Karpas-422 (cell line): ENCODE results near the gene ACE. TPM values are rescaled to one million over a fixed set of nuclear protein-coding genes. Genes with fewer than 3 reads are reported as not detected.
A peak's percentile ranks its signal among the peaks of the same experiment; 100 is the strongest.
"Not testable (repeated sequence)": the region's sequence is repeated elsewhere in the genome, so short reads cannot be mapped to it uniquely, and the experiment has no call there.

ENCODE experiments used
- DNase-seq: peaks from one replicate; pipeline ENCODE4 v3.0.0-alpha.2; 2015
- H2AFZ ChIP-seq: fragments of 200-600 bp; sonication (generic); 2 replicates; pipeline ENCODE4 v1.6.1; 2014; ENCODE audit warnings: antibody characterized with exemption, low read length, mixed read lengths
- H3K27ac ChIP-seq: fragments of 200-600 bp; sonication (generic); 2 replicates; pipeline ENCODE4 v1.5.1; 2014; ENCODE audit warnings: mild to moderate bottlenecking, low read length, moderate library complexity
- H3K27me3 ChIP-seq: fragments of 200-600 bp; sonication (generic); 2 replicates; pipeline ENCODE4 v1.6.1; 2014; ENCODE audit warnings: low read length, mixed read lengths
- H3K36me3 ChIP-seq: fragments of 200-600 bp; sonication (generic); 2 replicates; pipeline ENCODE4 v1.6.1; 2014; ENCODE audit warnings: low read length, mixed read lengths; ENCODE audit not compliant: insufficient read depth
- H3K4me1 ChIP-seq: fragments of 200-600 bp; sonication (generic); 2 replicates; pipeline ENCODE4 v1.6.1; 2014; ENCODE audit warnings: mild to moderate bottlenecking, low read length, mixed read lengths
- H3K4me2 ChIP-seq: fragments of 200-600 bp; sonication (generic); 2 replicates; pipeline ENCODE4 v1.6.1; 2014; ENCODE audit warnings: low read length, low read depth, mild to moderate bottlenecking; ENCODE audit not compliant: poor library complexity, severe bottlenecking
- H3K4me3 ChIP-seq: fragments of 200-600 bp; sonication (generic); 2 replicates; pipeline ENCODE4 v1.5.1; 2014; ENCODE audit warnings: mild to moderate bottlenecking, antibody characterized with exemption, low read length, mixed read lengths
- H3K79me2 ChIP-seq: fragments of 200-600 bp; sonication (generic); 2 replicates; pipeline ENCODE4 v1.6.1; 2014; ENCODE audit warnings: mild to moderate bottlenecking, low read length, mixed read lengths
- H3K9ac ChIP-seq: fragments of 200-600 bp; sonication (generic); 2 replicates; pipeline ENCODE4 v1.6.0; 2014; ENCODE audit warnings: low read length
- H3K9me2 ChIP-seq: fragments of 200-600 bp; sonication (generic), shearing (Covaris generic); replicated peaks from 2 replicates; pipeline ENCODE4 v1.6.0; 2014; ENCODE audit warnings: mild to moderate bottlenecking, low read length, moderate library complexity; ENCODE audit not compliant: insufficient read depth
- H3K9me3 ChIP-seq: fragments of 300-700, 200-600 bp; sonication (generic); 2 replicates; pipeline ENCODE4 v1.6.1; 2014; ENCODE audit warnings: low read length, mixed read lengths
- H4K20me1 ChIP-seq: fragments of 200-600 bp; sonication (generic); 2 replicates; pipeline ENCODE4 v1.6.1; 2014; ENCODE audit warnings: mild to moderate bottlenecking, antibody characterized with exemption, low read length, low read depth; ENCODE audit not compliant: insufficient read depth
- total RNA-seq: library from RNA; depleted of rRNA; stranded (reverse); fragments of >200 nt; shearing (Covaris generic); gene quantifications from 2 replicates; pipeline ENCODE4 v1.2.3, GENCODE V29; 2014; ENCODE audit warnings: low replicate concordance

The ACE gene
- total RNA-seq, 1 experiment from 2014 or later, result 6.7 TPM

DNA sequence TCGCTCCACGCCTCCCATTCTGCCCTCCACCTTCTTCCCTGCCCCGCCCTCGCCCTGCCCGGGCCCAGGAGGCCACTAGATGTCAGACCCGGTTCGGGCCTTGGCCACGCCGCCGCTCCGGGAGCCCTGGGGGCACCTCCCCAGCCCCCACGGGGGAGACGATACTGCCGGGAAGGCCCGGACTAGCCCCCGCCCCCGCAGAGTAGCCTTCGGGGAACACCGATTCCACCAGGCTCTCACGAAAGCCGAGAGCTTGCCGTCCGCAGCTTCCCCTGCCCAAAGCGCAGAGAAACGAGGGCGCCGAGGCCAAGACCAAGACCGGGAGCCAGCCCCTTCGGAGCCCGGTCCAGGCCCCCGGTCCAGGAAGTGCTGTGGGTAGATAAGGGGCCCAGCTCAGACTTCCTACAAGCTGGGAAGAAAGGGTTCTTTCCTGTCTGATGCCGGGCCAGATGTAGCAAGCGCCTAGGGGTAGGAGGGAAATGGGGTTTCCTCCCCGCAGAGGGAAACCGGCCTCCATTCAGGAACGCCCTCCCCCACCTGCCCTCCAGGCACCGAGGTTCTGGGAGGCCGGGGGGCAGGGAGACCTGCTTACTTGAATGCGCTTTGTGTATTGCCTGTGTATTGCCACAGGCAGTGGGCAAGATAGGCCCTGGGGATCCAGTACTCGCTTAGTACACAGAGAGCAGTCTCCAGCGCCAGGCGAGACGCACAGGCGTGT is 29.9 kb upstream of the ACE start:
- Histone ChIP-seq H3K9me2 (no peaks in the 10 kb centered on the region), H3K9ac (no peak overlapping the region), H2AFZ (peak overlapping the region; percentile 94), H3K27me3 (no peaks in the 10 kb centered on the region), H3K4me2 (peak overlapping the region; percentile 82), H4K20me1 (no peaks in the 10 kb centered on the region), H3K4me3 (peak overlapping the region; percentile 70; the same call in 1 of the 2 replicates), H3K9me3 (no peaks in the 10 kb centered on the region), H3K79me2 (no peaks in the 10 kb centered on the region), H3K4me1 (peaks cover 24% of the 10 kb centered on the region), H3K27ac (no peak overlapping the region), H3K36me3 (no peaks in the 10 kb centered on the region)
- DNase-seq, result no peak

DNA sequence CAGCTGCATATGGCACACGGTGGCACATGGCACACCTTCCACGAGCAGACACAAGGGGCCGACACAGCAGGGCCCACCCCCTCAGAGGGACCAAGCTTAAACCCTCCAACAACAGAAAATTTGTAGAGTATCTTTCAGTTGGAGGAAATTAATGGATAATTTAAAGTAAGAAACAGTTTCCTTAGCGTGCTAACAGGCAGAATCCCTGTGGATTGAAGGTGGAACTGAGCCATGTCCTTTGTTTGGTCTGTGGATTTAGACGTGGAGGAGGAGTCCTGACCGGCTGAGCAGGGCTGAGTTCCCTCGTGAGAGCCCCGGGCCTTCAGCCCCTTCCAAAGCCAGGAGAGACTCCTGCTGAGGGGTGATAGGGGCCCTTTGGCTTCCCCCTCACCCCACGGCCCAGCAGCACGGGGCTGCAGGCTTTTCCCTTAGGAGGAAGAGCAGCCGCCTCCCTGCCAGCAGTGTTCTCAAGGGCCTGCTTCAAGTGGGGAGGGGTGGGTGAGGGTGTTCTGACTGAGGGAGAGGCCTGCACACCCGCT is 29.3 kb upstream of the ACE start:
- Histone ChIP-seq H3K27ac (no peak overlapping the region), H3K36me3 (no peaks in the 10 kb centered on the region), H3K4me3 (no peak overlapping the region), H3K9me2 (no peaks in the 10 kb centered on the region), H3K4me2 (no peak overlapping the region), H3K4me1 (peaks cover 24% of the 10 kb centered on the region), H3K9ac (no peak overlapping the region), H2AFZ (no peak overlapping the region), H4K20me1 (no peaks in the 10 kb centered on the region), H3K79me2 (no peaks in the 10 kb centered on the region), H3K27me3 (no peaks in the 10 kb centered on the region), H3K9me3 (no peaks in the 10 kb centered on the region)
- DNase-seq, result no peak

DNA sequence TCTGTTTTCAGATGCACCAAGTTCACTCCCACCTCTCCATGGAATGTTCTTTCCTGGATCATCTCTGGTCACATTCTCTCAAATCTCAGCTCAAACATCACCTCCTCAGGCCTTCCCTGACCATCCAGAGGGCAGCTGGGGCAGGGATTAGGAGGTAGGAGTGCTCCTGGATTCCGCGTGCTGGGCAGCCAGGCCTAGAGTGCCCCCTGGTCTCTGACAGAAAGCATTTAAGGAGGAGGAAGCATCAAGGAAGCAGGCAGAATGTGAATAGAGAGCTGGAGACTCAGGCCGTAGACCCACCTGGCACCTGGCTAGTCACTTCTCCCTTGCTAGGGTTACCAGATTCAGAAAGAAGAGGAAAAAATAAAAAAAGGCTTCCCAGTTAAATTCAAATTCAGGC is 28.2 kb upstream of the ACE start:
- Histone ChIP-seq H3K27me3 (no peaks in the 10 kb centered on the region), H2AFZ (no peak overlapping the region), H4K20me1 (no peaks in the 10 kb centered on the region), H3K4me2 (no peak overlapping the region), H3K9me2 (no peaks in the 10 kb centered on the region), H3K9ac (no peak overlapping the region), H3K4me3 (no peak overlapping the region), H3K27ac (no peak overlapping the region), H3K79me2 (no peaks in the 10 kb centered on the region), H3K9me3 (no peaks in the 10 kb centered on the region), H3K36me3 (no peaks in the 10 kb centered on the region), H3K4me1 (peaks cover 24% of the 10 kb centered on the region)
- no peak for DNase-seq

DNA sequence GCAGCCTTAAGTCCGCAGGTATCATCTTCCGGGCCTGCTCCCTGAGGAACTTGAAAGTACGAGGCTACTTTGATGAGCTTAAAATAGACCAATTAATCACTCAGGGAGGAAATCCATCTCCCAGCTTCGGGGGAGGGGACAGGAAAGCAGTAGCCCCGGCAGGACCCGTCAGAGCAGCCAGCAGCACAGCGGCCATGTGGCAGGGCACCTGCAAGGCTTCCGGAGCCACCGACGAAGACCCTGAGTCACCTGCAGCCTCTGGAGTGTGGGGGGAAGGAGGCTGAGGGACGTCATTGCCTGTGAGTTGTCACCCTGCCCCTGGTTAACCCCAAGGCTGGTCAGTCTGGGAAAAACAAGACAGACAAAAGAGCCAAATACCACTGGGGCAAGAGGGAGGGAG is 26.3 kb upstream of the ACE start:
- no peaks in the 10 kb centered on the region for H3K9me2 ChIP-seq
- H3K9ac ChIP-seq, result no peak overlapping the region
- H3K27ac ChIP-seq, result no peak overlapping the region
- H3K36me3 ChIP-seq, result no peaks in the 10 kb centered on the region
- H3K9me3 ChIP-seq, result no peaks in the 10 kb centered on the region
- peaks cover 23% of the 10 kb centered on the region for H3K4me1 ChIP-seq
- H3K27me3 ChIP-seq, result no peaks in the 10 kb centered on the region
- no peak overlapping the region for H3K4me3 ChIP-seq
- H2AFZ ChIP-seq, result no peak overlapping the region
- no peaks in the 10 kb centered on the region for H4K20me1 ChIP-seq
- no peaks in the 10 kb centered on the region for H3K79me2 ChIP-seq
- DNase-seq, result no peak
- no peak overlapping the region for H3K4me2 ChIP-seq

DNA sequence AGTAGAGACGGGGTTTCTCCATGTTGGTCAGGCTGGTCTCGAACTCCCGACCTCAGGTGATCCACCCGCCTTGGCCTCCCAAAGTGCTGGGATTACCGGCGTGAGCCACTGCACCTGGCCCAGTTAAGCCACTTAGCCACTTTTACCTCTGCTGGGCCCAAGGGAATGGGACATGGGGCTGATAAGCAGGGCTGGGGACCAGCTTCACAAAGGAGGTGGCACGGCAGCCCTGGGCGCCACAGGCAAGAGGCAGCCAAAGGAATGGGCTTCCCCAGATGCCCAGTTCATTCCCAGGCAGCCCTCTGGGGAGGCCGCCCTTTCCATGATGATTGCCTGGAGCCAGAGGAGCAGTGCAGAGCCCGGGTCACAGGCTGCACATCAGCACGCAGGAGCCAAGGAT is 25.7 kb upstream of the ACE start:
- peaks cover 17% of the 10 kb centered on the region for H3K4me1 ChIP-seq
- no peak overlapping the region for H3K4me2 ChIP-seq
- no peaks in the 10 kb centered on the region for H3K9me3 ChIP-seq
- no peak overlapping the region for H2AFZ ChIP-seq
- H3K27ac ChIP-seq, result no peak overlapping the region
- H3K36me3 ChIP-seq, result no peaks in the 10 kb centered on the region
- H3K4me3 ChIP-seq, result no peak overlapping the region
- DNase-seq, result no peak
- no peaks in the 10 kb centered on the region for H4K20me1 ChIP-seq
- H3K9me2 ChIP-seq, result no peaks in the 10 kb centered on the region
- no peak overlapping the region for H3K9ac ChIP-seq
- no peaks in the 10 kb centered on the region for H3K79me2 ChIP-seq
- no peaks in the 10 kb centered on the region for H3K27me3 ChIP-seq

DNA sequence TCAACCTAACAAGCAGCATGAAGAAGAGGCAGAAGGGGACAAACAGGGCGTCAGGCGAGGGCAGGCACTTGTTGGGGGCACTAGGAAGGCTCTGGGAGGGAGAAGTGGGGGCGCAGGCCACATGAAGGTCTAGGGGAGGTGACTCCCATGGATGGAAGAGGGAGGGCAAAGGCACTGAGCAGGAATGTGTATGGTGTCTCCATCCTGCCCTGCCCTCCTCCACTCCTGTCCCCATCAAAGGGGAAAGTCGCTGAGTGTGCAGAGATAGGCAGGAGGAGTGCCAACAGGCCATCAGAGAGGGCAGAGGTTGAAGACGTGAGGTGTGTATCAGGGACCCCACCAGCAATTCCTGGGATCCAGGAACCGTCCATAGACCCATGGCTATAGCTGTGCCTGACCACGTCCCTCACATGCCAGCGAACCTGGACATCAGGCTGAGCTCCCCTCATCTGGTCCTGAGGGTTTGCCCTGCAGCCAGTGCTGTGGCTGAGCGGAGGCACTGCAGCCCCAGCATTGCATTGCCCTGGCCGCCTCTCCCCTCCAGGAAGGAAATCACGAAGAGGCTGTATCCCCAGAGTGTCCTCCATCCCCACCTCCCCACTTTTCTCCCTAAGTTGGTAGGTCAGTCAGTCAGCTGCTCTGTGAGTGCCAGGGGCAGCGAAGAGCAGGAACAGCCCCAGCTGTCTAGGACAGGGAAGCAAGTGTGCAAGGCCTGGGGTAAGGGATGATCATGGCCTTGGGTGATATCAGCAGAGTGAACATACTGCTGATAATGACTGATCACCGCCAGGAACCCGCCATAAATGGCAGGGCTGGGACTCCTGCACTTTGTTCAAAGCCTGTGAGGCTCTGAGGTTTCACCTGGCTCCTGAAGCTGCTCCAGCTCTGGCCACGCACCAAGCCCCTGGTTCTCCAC is 24.6 kb upstream of the ACE start:
- H3K27ac ChIP-seq, result no peak overlapping the region
- H3K27me3 ChIP-seq, result no peaks in the 10 kb centered on the region
- no peaks in the 10 kb centered on the region for H3K9me3 ChIP-seq
- no peaks in the 10 kb centered on the region for H3K9me2 ChIP-seq
- no peak overlapping the region for H2AFZ ChIP-seq
- H3K4me1 ChIP-seq, result peaks cover 7% of the 10 kb centered on the region
- H3K4me2 ChIP-seq, result no peak overlapping the region
- no peaks in the 10 kb centered on the region for H3K79me2 ChIP-seq
- no peaks in the 10 kb centered on the region for H3K36me3 ChIP-seq
- no peak overlapping the region for H3K9ac ChIP-seq
- no peaks in the 10 kb centered on the region for H4K20me1 ChIP-seq
- H3K4me3 ChIP-seq, result no peak overlapping the region
- no peak for DNase-seq

DNA sequence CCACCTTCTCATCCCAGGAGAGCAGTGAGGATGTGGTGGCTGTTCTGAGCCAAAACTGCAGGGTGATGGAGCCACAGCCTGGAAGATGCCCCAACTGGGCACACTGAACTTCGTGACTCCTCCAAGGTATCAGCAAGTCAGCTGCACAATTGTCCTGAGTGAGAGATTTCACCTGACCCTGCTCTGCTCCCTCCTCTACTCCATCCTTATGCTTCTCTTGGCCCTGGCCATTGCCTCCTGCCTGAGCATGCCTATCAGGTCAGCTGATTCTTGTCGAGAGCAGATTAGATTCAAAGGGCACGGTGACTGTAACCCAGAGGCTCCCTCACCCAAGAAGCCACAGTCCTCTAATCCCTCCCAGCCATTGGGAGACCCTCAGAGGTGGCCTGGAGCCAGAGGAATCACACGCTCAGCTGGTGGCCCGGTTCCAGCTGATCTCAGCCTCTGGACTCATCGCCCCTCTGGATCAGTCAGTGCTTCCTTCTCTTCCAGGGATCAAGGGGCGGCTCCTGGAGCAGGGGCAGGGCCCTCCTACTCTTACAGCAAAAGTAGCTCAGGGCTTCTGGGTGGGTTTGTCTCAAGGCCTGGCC is 23.8 kb upstream of the ACE start:
- H4K20me1 ChIP-seq, result no peaks in the 10 kb centered on the region
- peaks cover 7% of the 10 kb centered on the region for H3K4me1 ChIP-seq
- H3K4me3 ChIP-seq, result no peak overlapping the region
- no peaks in the 10 kb centered on the region for H3K27me3 ChIP-seq
- H2AFZ ChIP-seq, result no peak overlapping the region
- H3K27ac ChIP-seq, result no peak overlapping the region
- H3K9ac ChIP-seq, result no peak overlapping the region
- H3K36me3 ChIP-seq, result no peaks in the 10 kb centered on the region
- DNase-seq, result no peak
- H3K4me2 ChIP-seq, result no peak overlapping the region
- no peaks in the 10 kb centered on the region for H3K9me2 ChIP-seq
- H3K9me3 ChIP-seq, result no peaks in the 10 kb centered on the region
- no peaks in the 10 kb centered on the region for H3K79me2 ChIP-seq

DNA sequence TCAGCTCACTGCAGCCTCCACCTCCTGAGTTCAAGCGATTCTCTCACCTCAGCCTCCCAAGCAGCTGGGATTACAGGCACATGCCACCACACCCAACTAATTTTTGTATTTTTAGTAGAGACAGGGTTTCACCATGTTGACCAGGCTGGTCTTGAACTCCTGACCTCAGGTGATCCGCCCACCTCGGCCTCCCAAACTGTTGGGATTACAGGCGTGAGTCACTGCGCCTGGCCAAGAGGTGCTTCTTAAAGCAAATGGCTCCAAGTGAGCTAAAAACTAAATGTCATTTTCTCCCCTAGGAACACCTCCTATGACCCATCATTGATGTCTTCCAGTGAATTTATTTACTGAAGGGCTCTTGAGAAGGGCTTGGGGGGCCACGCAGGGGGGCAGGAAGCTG is 22.5 kb upstream of the ACE start:
- H3K27ac ChIP-seq, H3K4me3 ChIP-seq, H3K9ac ChIP-seq, DNase-seq, H3K9me3 ChIP-seq, H3K4me2 ChIP-seq, H3K9me2 ChIP-seq, H3K4me1 ChIP-seq, H3K27me3 ChIP-seq, H2AFZ ChIP-seq, H3K79me2 ChIP-seq, H3K36me3 ChIP-seq, H4K20me1 ChIP-seq: not testable (repeated sequence)
